ENCODE data around the gene CDC37L1. TPM values are rescaled to one million over a fixed set of nuclear protein-coding genes. Genes with fewer than 3 reads are reported as not detected.
A peak's percentile ranks its signal among the peaks of the same experiment; 100 is the strongest.
"Not testable (repeated sequence)": the region's sequence is repeated elsewhere in the genome, so short reads cannot be mapped to it uniquely, and the experiment has no call there.

Gene CDC37L1
- total and polyA plus RNA-seq, 10 donors: 5.3 to 21.2 (median 12.5) TPM

DNA sequence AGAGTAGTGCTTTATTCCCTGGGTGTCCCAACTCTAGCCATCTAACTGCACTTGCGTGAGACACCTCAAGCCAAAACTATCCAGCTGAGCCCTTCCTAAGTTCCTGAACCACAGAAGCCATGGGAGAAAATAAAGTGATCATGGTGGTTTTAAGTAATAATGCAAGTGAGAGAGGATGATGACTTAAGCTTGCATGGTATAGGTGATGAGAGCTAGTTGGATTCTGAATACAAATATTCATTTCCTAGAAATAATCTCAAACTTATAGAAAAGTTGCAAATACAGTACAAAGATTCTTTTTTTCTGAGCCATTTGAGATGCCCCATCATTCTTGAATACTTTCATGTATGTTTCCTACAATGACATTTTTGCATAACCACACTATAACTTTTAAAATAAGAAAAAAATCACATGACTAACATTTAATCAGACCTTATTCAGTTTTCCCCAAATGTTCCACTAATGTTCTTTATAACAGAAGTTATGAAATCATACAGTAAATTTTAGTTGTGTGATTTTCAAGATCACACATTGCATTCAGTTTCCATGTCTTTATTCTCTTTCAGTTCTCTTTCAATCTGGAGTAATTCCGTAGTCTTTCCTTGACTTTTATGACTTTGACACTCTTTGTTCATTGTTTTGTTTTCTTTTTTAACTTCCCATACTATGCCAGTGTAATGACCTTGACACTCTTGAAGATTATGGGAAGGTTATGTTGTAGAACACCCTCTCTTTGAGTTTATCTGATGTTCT lies 67.1 kb downstream of the CDC37L1 start:
- intact Hi-C loops (cut with DNase I; ENCODE audit: low total_unique reads): loop anchor here (10.0 kb wide), 1 partner anchor 698 kb away; no protein-coding TSS in a partner anchor
- no peak for DNase-seq
- Histone ChIP-seq H3K27ac (no peak overlapping the region), H3K4me1 (peaks cover 0 to 15% (median 8%) of the 10 kb centered on the region in 6 donors), H3K27me3 (replicated peaks in 1 of 7) (no peaks in the 10 kb centered on the region), H3K36me3 (no peaks in the 10 kb centered on the region), H3K9me3 (no peaks in the 10 kb centered on the region), H3K4me3 (no peak overlapping the region)
- WGBS, 5 donors: 76 to 88% (median 78%) methylated on average over 2 of the region's 2 CpGs
- TF ChIP-seq POLR2AphosphoS5 (IDR thresholded peaks at IDR 0.05) (no peak), POLR2A (IDR thresholded peaks at IDR 0.05) (no peak)

DNA sequence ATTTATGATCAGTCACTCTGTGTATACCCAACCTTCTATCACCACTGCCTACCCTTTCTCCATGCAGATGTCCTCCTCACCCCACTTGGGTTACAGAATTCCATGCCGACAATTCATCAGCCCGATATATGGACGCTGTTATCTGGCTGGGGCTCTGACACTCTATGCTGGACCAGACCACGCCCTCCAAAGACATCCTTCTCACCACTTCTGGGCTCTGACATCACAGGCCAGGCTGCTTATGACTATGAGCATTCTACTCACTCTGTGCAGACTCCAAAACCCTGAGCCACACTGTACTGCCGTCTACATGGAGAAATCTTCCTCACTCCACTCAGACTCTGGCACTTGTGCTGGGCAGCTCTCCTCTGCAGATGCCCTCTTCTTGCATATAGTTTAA lies 69.2 kb downstream of the CDC37L1 start:
- intact Hi-C loops (cut with DNase I; ENCODE audit: low total_unique reads): loop anchor here (10.0 kb wide), 1 partner anchor 696 kb away; no protein-coding TSS in a partner anchor
- TF ChIP-seq POLR2A (IDR thresholded peaks at IDR 0.05) (no peak), POLR2AphosphoS5 (IDR thresholded peaks at IDR 0.05) (no peak)
- TF ChIP-seq, protein P1, sequence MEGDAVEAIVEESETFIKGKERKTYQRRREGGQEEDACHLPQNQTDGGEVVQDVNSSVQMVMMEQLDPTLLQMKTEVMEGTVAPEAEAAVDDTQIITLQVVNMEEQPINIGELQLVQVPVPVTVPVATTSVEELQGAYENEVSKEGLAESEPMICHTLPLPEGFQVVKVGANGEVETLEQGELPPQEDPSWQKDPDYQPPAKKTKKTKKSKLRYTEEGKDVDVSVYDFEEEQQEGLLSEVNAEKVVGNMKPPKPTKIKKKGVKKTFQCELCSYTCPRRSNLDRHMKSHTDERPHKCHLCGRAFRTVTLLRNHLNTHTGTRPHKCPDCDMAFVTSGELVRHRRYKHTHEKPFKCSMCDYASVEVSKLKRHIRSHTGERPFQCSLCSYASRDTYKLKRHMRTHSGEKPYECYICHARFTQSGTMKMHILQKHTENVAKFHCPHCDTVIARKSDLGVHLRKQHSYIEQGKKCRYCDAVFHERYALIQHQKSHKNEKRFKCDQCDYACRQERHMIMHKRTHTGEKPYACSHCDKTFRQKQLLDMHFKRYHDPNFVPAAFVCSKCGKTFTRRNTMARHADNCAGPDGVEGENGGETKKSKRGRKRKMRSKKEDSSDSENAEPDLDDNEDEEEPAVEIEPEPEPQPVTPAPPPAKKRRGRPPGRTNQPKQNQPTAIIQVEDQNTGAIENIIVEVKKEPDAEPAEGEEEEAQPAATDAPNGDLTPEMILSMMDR (IDR thresholded peaks at IDR 0.05 in 8 of 11, conservative IDR thresholded peaks at IDR 0.05 in 3 of 11): no peak
- no peak for DNase-seq
- Histone ChIP-seq H3K36me3 (no peaks in the 10 kb centered on the region), H3K4me3 (no peak overlapping the region), H3K9me3 (no peaks in the 10 kb centered on the region), H3K27me3 (replicated peaks in 1 of 7) (no peaks in the 10 kb centered on the region), H3K27ac (no peak overlapping the region), H3K4me1 (peaks cover 0 to 4% (median 0%) of the 10 kb centered on the region in 6 donors)
- WGBS, 5 donors: 92 to 94% (median 94%) methylated on average over 5 of the region's 5 CpGs

DNA sequence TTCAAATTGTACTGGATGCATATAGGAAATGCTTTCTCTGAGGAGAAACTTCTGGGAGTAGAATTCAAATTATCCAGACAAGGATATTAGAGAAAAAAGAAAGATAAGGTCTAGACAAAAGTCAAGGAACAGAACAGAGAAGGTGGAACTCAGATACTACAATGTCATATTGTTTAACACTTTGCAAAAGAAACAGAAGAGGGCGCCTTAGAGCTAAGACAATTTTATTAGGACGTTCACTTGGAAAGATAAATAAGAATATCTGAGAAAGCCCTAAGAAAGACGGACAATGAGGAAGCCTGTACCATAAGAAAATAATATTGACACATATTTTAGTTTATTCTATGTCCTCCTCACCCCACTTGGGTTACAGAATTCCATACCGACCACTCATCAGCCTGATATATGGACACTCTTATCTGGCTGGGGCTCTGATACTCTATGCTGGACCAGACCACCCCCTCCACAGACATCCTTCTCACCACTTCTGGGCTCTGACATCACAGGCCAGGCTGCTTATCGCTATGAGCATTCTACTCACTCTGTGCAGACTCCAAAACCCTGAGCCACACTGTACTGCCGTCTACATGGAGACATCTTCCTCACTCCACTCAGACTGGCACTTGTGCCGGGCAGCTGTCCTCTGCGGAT lies 70.8 kb downstream of the CDC37L1 start:
- no peak for DNase-seq
- intact Hi-C loops (cut with DNase I; ENCODE audit: low total_unique reads): no loop called here
- WGBS, 5 donors: 41 to 48% (median 45%) methylated on average over 8 of the region's 8 CpGs

DNA sequence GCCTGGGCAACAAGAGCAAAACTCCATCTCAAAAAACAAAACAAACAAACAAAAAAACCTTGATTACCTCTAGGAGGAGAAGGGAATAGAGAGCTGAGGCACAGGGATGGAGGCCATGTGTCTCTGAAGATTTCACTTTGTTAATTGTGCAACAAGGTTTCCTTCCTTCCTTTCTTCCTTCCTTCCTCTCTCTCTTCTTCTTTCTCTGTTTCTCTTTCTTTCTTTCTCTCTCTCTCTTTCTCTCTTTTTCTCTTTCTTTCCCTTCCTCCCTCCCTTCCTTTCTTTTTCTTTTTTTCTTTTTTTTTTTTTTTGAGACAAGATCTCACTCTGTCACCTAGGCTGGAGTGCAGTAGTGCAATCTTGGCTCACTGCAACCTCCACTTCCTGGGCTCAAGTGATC lies 75.2 kb downstream of the CDC37L1 start:
- H3K36me3 ChIP-seq; DNase-seq; H3K9me3 ChIP-seq; H3K27ac ChIP-seq; intact Hi-C loops (cut with DNase I; ENCODE audit: low total_unique reads); H3K27me3 ChIP-seq (replicated peaks in 1 of 7); H3K4me3 ChIP-seq: not testable (repeated sequence)
- peaks cover 0 to 19% (median 5%) of the 10 kb centered on the region in 6 donors for H3K4me1 ChIP-seq

More for the DNA sequence above, 70.8 kb downstream of the CDC37L1 start:
- Histone ChIP-seq H3K4me1 (peaks cover 0 to 11% (median 0%) of the 10 kb centered on the region in 6 donors), H3K27ac (no peak overlapping the region), H3K9me3 (no peaks in the 10 kb centered on the region), H3K27me3 (replicated peaks in 1 of 7) (no peaks in the 10 kb centered on the region), H3K4me3 (no peak overlapping the region), H3K36me3 (no peaks in the 10 kb centered on the region)
- TF ChIP-seq, protein P1 (IDR thresholded peaks at IDR 0.05 in 8 of 11, conservative IDR thresholded peaks at IDR 0.05 in 3 of 11): peak in 8 of 11 experiments; percentile 18 to 65 (median 54)
- TF ChIP-seq POLR2A (IDR thresholded peaks at IDR 0.05) (no peak), POLR2AphosphoS5 (IDR thresholded peaks at IDR 0.05) (no peak)

DNA sequence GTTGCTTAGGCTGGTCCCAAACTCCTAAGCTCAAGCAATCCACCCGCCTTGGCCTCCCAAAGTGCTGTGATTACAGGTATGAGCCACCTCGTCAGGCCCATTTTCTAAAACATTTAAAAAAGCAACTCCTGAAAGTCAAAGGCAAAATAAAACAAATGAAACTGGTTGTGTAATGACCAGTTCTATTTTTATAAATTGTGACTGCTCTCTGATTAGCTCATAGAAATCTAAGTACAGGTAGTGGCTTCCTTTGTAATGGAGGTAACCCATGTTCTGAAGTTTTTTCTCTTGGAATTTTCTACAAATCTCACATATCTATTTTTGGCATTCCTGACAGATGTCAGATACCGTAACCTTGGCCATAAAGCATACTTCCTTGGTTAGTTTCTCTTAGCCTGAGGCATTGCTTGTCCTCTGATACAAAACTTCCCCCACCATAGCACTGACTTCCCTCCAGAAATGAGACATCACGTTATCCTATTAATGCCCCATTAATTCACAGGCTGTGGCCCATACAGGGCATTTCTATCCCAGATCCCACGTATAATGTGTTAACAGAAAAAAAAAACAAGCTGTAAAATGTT lies 75.7 kb downstream of the CDC37L1 start:
- Histone ChIP-seq H3K27me3 (replicated peaks in 1 of 7) (no peaks in the 10 kb centered on the region), H3K4me1 (peaks cover 0 to 21% (median 8%) of the 10 kb centered on the region in 6 donors), H3K4me3 (no peak overlapping the region), H3K36me3 (no peaks in the 10 kb centered on the region), H3K27ac (no peak overlapping the region), H3K9me3 (no peaks in the 10 kb centered on the region)
- intact Hi-C loops (cut with DNase I; ENCODE audit: low total_unique reads): no loop called here
- no peak for DNase-seq
- no peak for TF ChIP-seq POLR2AphosphoS5 (IDR thresholded peaks at IDR 0.05)
- no peak for TF ChIP-seq POLR2A (IDR thresholded peaks at IDR 0.05)
- TF ChIP-seq, protein P1 (IDR thresholded peaks at IDR 0.05 in 8 of 11, conservative IDR thresholded peaks at IDR 0.05 in 3 of 11): no peak
- WGBS, 5 donors: 51 to 62% (median 57%) methylated on average over 5 of the region's 5 CpGs

All from spleen (tissue), 11 donors.